Nephron progenitor cell (in vitro differentiated cells): ENCODE data around the gene LARGE1.

ENCODE experiments used
- DNase-seq: peaks from one replicate; pipeline ENCODE4 v3.0.0; 2021
- H3K27ac Mint-ChIP-seq: 2 replicates; pipeline ENCODE4 v1.8.0; 2021; ENCODE audit warnings: mild to moderate bottlenecking, moderate library complexity, mixed read lengths
- H3K27me3 Mint-ChIP-seq: 2 replicates; pipeline ENCODE4 v1.8.0; 2021; ENCODE audit warnings: mild to moderate bottlenecking, low read depth, mixed read lengths; ENCODE audit not compliant: poor library complexity
- H3K36me3 Mint-ChIP-seq: 2 replicates; pipeline ENCODE4 v1.8.0; 2021; ENCODE audit warnings: low read depth, mixed read lengths
- H3K4me1 Mint-ChIP-seq: 2 replicates; pipeline ENCODE4 v1.8.0; 2021; ENCODE audit warnings: mixed read lengths
- H3K4me3 Mint-ChIP-seq: 2 replicates; pipeline ENCODE4 v1.8.0; 2021; ENCODE audit warnings: mild to moderate bottlenecking, moderate library complexity, mixed read lengths
- H3K9me3 Mint-ChIP-seq: 2 replicates; pipeline ENCODE4 v1.8.0; 2021; ENCODE audit warnings: mild to moderate bottlenecking, moderate library complexity, mixed read lengths
- CTCF ChIP-seq: fragments of 200-600 bp; sonication (generic); IDR thresholded peaks from 2 replicates; pipeline ENCODE4 v1.5.0; 2021; ENCODE audit warnings: antibody characterized with exemption

The LARGE1 gene

DNA sequence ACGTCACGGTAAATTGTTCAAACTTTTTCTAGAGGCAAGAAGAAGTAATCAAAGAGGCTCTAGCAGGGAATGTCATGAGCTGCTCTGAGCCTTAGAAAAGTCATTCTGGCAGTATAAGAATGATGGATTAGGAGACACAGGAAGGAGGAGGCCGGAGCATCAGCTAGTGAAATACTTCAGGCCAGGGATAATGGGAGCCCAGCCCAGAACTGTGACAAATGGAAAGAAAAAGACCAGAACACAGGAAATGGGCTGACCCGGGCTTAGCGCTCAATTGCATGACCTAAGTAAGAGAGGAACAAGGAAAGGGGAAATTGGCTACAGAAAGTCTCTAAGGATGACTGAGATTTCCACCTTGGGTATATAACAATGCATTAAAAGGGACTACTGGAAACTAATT, 108.6 kb downstream of the LARGE1 start:
- no peak for TF ChIP-seq CTCF
- Mint-ChIP-seq H3K27me3 (peaks cover 4% of the 10 kb centered on the region), H3K4me3 (no peak overlapping the region), H3K9me3 (peaks cover 10% of the 10 kb centered on the region), H3K36me3 (peaks cover 39% of the 10 kb centered on the region), H3K4me1 (peaks cover 49% of the 10 kb centered on the region), H3K27ac (peak overlapping the region; percentile 49)
- DNase-seq, result peak; percentile 18

GRCh38 chr22:33811208-33811607, 109.1 kb downstream of the LARGE1 start:
- Mint-ChIP-seq H3K4me1 (peaks cover 49% of the 10 kb centered on the region), H3K9me3 (peaks cover 5% of the 10 kb centered on the region), H3K4me3 (no peak overlapping the region), H3K27me3 (no peaks in the 10 kb centered on the region), H3K27ac (peak overlapping the region; percentile 49), H3K36me3 (peaks cover 35% of the 10 kb centered on the region)
- TF ChIP-seq CTCF, result no peak
- DNase-seq, result no peak

DNA sequence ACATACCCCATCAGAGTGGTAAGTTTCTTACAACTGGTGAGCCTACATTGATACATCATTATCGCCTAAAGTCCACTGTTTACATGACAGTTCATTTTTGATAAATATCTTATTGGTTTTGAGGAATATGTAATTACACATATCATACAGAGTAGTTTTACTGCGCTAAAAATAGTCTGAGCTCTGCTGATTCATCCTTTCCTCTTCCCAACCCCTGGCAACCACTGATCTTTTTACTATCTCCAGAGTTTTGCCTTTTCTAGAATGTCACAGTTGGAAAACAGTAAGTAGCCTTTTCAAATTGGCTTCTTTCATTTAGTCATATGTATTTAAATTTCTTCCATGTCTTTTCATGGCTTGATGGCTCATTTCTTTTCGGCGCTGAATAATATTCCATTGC, 112.8 kb downstream of the LARGE1 start:
- no peak for DNase-seq
- H3K9me3 Mint-ChIP-seq, result no peaks in the 10 kb centered on the region
- no peaks in the 10 kb centered on the region for H3K27me3 Mint-ChIP-seq
- H3K4me1 Mint-ChIP-seq, result peaks cover 36% of the 10 kb centered on the region
- no peak overlapping the region for H3K4me3 Mint-ChIP-seq
- peaks cover 15% of the 10 kb centered on the region for H3K36me3 Mint-ChIP-seq
- no peak for TF ChIP-seq CTCF
- H3K27ac Mint-ChIP-seq, result no peak overlapping the region

DNA sequence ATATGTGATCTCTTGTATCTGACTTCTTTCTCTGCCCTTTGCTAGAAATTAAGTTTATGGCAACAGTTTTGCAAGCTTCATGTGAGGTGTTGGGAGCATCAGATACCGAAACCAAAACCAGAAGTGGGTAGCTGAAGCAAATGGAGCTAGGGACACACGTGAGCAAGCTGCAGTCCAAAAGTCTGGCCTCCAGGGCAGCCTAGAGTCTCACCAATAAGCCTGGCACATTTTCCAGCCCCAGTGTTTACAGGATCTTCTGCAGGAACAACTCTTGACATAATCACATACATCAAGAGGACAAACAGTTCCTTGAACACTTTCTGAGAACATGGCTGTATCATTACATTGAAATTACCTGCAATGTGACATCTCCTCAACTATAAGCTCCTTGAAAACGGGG, 114.1 kb downstream of the LARGE1 start:
- H3K9me3 Mint-ChIP-seq, result peaks cover 7% of the 10 kb centered on the region
- no peak for TF ChIP-seq CTCF
- H3K4me1 Mint-ChIP-seq, result peaks cover 23% of the 10 kb centered on the region
- H3K36me3 Mint-ChIP-seq, result peaks cover 19% of the 10 kb centered on the region
- H3K4me3 Mint-ChIP-seq, result no peak overlapping the region
- no peaks in the 10 kb centered on the region for H3K27me3 Mint-ChIP-seq
- DNase-seq, result no peak
- H3K27ac Mint-ChIP-seq, result no peak overlapping the region

- H3K36me3 Mint-ChIP-seq, result peaks cover 27% of the 10 kb centered on the region
- no peak for DNase-seq
- H3K4me1 Mint-ChIP-seq, result peaks cover 6% of the 10 kb centered on the region
- TF ChIP-seq CTCF, result no peak
- H3K27ac Mint-ChIP-seq, result no peak overlapping the region
- peaks cover 18% of the 10 kb centered on the region for H3K9me3 Mint-ChIP-seq
- no peak overlapping the region for H3K4me3 Mint-ChIP-seq
- H3K27me3 Mint-ChIP-seq, result no peaks in the 10 kb centered on the region
These were observed 116.6 kb downstream of the LARGE1 start for GRCh38 chr22:33803371-33804282.

- Mint-ChIP-seq H3K27me3 (peaks cover 3% of the 10 kb centered on the region), H3K9me3 (peaks cover 18% of the 10 kb centered on the region), H3K36me3 (peaks cover 20% of the 10 kb centered on the region), H3K4me3 (no peak overlapping the region), H3K27ac (no peak overlapping the region), H3K4me1 (peaks cover 9% of the 10 kb centered on the region)
- no peak for TF ChIP-seq CTCF
- no peak for DNase-seq
These were observed 121.9 kb downstream of the LARGE1 start for GRCh38 chr22:33798401-33798800.
